IMR-90 (cell line): ENCODE results near the gene VWA8. TPM values are rescaled to one million over a fixed set of nuclear protein-coding genes. Genes with fewer than 3 reads are reported as not detected.

Source experiments
- ATAC-seq: fragments of 200-7000 bp; cut with Tn5 transposase; 2 replicates; pipeline ENCODE4 v1.9.1; 2020; ENCODE audit warnings: low read depth, mild to moderate bottlenecking, moderate library complexity
- BruUV-seq: library from RNA; stranded (reverse); fragments of 400-500 nt; replicated peaks from 2 replicates; lab custom pipeline; 2021; lab: Mats Ljungman, UMichigan
- CTCF ChIA-PET: fragments of 300-600 bp; formaldehyde crosslinking; extraction: SDS; loops from one replicate; lab custom pipeline; 2021; ENCODE audit warnings: antibody characterized with exemption; lab: Yijun Ruan, JAX
- POLR2A ChIA-PET: fragments of 300-600 bp; sonication (Branson Sonifier 250); formaldehyde crosslinking; loops from one replicate; lab custom pipeline; 2022; ENCODE audit warnings: antibody characterized with exemption; ENCODE audit not compliant: unreplicated experiment; lab: Charles Lee
- DNase-seq: peaks from one replicate; pipeline ENCODE4 v3.0.0; 2013
- H2AFZ ChIP-seq: replicated peaks from 2 replicates; pipeline ENCODE3; 2013; ENCODE audit warnings: low read length, mild to moderate bottlenecking; ENCODE audit not compliant: poor library complexity
- H2AK5ac ChIP-seq: 2 replicates; pipeline ENCODE4 v1.6.1; 2013; ENCODE audit warnings: low read depth, low read length, inconsistent platforms
- H2AK9ac ChIP-seq: replicated peaks from 2 replicates; pipeline ENCODE3; 2013; ENCODE audit warnings: mild to moderate bottlenecking, low read depth, low read length, moderate library complexity; ENCODE audit not compliant: poor library complexity
- H2BK120ac ChIP-seq: 2 replicates; pipeline ENCODE4 v1.6.1; 2013; ENCODE audit warnings: low read depth, low read length, inconsistent platforms
- H2BK15ac ChIP-seq: 3 replicates; pipeline ENCODE4 v1.6.1; 2013; ENCODE audit warnings: low read depth, low read length, inconsistent platforms
- H2BK20ac ChIP-seq: 2 replicates; pipeline ENCODE4 v1.6.1; 2013; ENCODE audit warnings: low read depth, mild to moderate bottlenecking, inconsistent platforms, low read length, moderate library complexity
- H2BK5ac ChIP-seq: 2 replicates; pipeline ENCODE4 v1.6.1; 2013; ENCODE audit warnings: mild to moderate bottlenecking, low read depth, low read length, inconsistent platforms; ENCODE audit not compliant: poor library complexity, severe bottlenecking
- H3K14ac ChIP-seq: replicated peaks from 2 replicates; pipeline ENCODE4 v1.6.1; 2013; ENCODE audit warnings: low read depth, low read length, inconsistent platforms
- H3K18ac ChIP-seq: 2 replicates; pipeline ENCODE4 v1.6.1; 2013; ENCODE audit warnings: low read depth, low read length, control low read depth
- H3K23ac ChIP-seq: 2 replicates; pipeline ENCODE4 v1.6.1; 2013; ENCODE audit warnings: low read depth, low read length, inconsistent platforms
- H3K27ac ChIP-seq: 2 replicates; pipeline ENCODE4 v1.5.1; 2013; ENCODE audit warnings: mild to moderate bottlenecking, control low read depth, low read length; ENCODE audit not compliant: insufficient read depth
- H3K27me3 ChIP-seq: 2 replicates; pipeline ENCODE4 v1.6.1; 2013; ENCODE audit warnings: low read length; ENCODE audit not compliant: control insufficient read depth, insufficient read depth
- H3K36me3 ChIP-seq: 2 replicates; pipeline ENCODE4 v1.6.1; 2013; ENCODE audit warnings: low read length, mixed read lengths; ENCODE audit not compliant: control insufficient read depth, insufficient read depth
- H3K4ac ChIP-seq: 2 replicates; pipeline ENCODE4 v1.6.1; 2013; ENCODE audit warnings: low read depth, low read length, inconsistent platforms
- H3K4me1 ChIP-seq: 2 replicates; pipeline ENCODE4 v1.6.1; 2013; ENCODE audit warnings: low read length, mixed read lengths; ENCODE audit not compliant: control insufficient read depth, insufficient read depth
- H3K4me2 ChIP-seq: 2 replicates; pipeline ENCODE4 v1.6.1; 2013; ENCODE audit warnings: low read depth, mild to moderate bottlenecking, control low read depth, low read length, moderate library complexity
- H3K4me3 ChIP-seq: 2 replicates; pipeline ENCODE4 v1.5.1; 2013; ENCODE audit warnings: low read depth, mild to moderate bottlenecking, control low read depth, low read length, moderate library complexity; ENCODE audit not compliant: insufficient read depth
- H3K56ac ChIP-seq: 2 replicates; pipeline ENCODE4 v1.6.1; 2013; ENCODE audit warnings: low read length, inconsistent platforms; ENCODE audit not compliant: insufficient read depth; ENCODE audit errors: extremely low read depth
- H3K79me1 ChIP-seq, 2 experiments: 2 replicates each; pipeline ENCODE4 v1.6.1; 2013; ENCODE audit warnings: low read length in 2 of 2, inconsistent platforms in 1 of 2, low read depth in 1 of 2
- H3K9ac ChIP-seq: 2 replicates; pipeline ENCODE4 v1.6.1; 2013; ENCODE audit warnings: low read depth, low read length, control low read depth
- H3K9me1 ChIP-seq: 2 replicates; pipeline ENCODE4 v1.6.1; 2013; ENCODE audit warnings: low read length, inconsistent platforms; ENCODE audit not compliant: insufficient read depth
- H3K9me3 ChIP-seq: 2 replicates; pipeline ENCODE4 v1.6.1; 2013; ENCODE audit warnings: low read length; ENCODE audit not compliant: control insufficient read depth, insufficient read depth
- H4K20me1 ChIP-seq: 2 replicates; pipeline ENCODE4 v1.6.1; 2013; ENCODE audit warnings: low read length, inconsistent platforms; ENCODE audit not compliant: insufficient read depth
- H4K5ac ChIP-seq: 2 replicates; pipeline ENCODE4 v1.6.1; 2013; ENCODE audit warnings: mild to moderate bottlenecking, low read depth, low read length, control low read depth
- H4K8ac ChIP-seq, 2 experiments: 2 replicates each; pipeline ENCODE4 v1.6.1; 2013; ENCODE audit warnings: low read depth in 2 of 2, low read length in 2 of 2, control low read depth in 1 of 2, inconsistent platforms in 1 of 2
- H4K91ac ChIP-seq: 2 replicates; pipeline ENCODE4 v1.6.1; 2013; ENCODE audit warnings: low read depth, low read length, inconsistent platforms; ENCODE audit not compliant: insufficient read depth
- BHLHE40 ChIP-seq: fragments of 150-350 bp; IDR thresholded peaks from 2 replicates; pipeline ENCODE4 v1.6.1; 2016; ENCODE audit warnings: mild to moderate bottlenecking, low read depth, low read length
- CEBPB ChIP-seq: IDR thresholded peaks from 2 replicates; pipeline ENCODE4 v1.6.1; 2012; ENCODE audit warnings: low read depth, low read length, improper control_type of control experiment
- CHD1 ChIP-seq: IDR thresholded peaks from 2 replicates; pipeline ENCODE4 v1.6.1; 2012; ENCODE audit warnings: low read depth, low read length, improper control_type of control experiment
- CTCF ChIP-seq: conservative IDR thresholded peaks from 2 replicates; pipeline ENCODE4 v1.5.1; 2012; ENCODE audit warnings: mild to moderate bottlenecking, low read depth, low read length, improper control_type of control experiment
- ELK1 ChIP-seq: fragments of 150-350 bp; IDR thresholded peaks from 2 replicates; pipeline ENCODE4 v1.6.1; 2016; ENCODE audit warnings: low read depth, mild to moderate bottlenecking, low read length, moderate library complexity, borderline replicate concordance
- FOS ChIP-seq: fragments of 150-350 bp; IDR thresholded peaks from 2 replicates; pipeline ENCODE4 v1.6.1; 2016; ENCODE audit warnings: low read depth, low read length
- MAFK ChIP-seq: IDR thresholded peaks from 2 replicates; pipeline ENCODE4 v1.6.1; 2012; ENCODE audit warnings: low read depth, low read length, improper control_type of control experiment
- MAZ ChIP-seq: IDR thresholded peaks from 2 replicates; pipeline ENCODE4 v1.6.1; 2012; ENCODE audit warnings: low read depth, mild to moderate bottlenecking, low read length, improper control_type of control experiment, moderate library complexity, borderline replicate concordance
- NFE2L2 ChIP-seq: fragments of 150-350 bp; IDR thresholded peaks from 2 replicates; pipeline ENCODE4 v1.6.1; 2016; ENCODE audit warnings: low read depth, mild to moderate bottlenecking, low read length
- POLR2A ChIP-seq: IDR thresholded peaks from 2 replicates; pipeline ENCODE4 v1.6.1; 2012; ENCODE audit warnings: mild to moderate bottlenecking, low read depth, low read length
- RAD21 ChIP-seq: IDR thresholded peaks from 2 replicates; pipeline ENCODE4 v1.6.1; 2012; ENCODE audit warnings: low read length, improper control_type of control experiment
- RCOR1 ChIP-seq: IDR thresholded peaks from 2 replicates; pipeline ENCODE4 v1.6.1; 2012; ENCODE audit warnings: mild to moderate bottlenecking, low read length, improper control_type of control experiment; ENCODE audit not compliant: insufficient replicate concordance
- RFX5 ChIP-seq: IDR thresholded peaks from 2 replicates; pipeline ENCODE4 v1.8.0; 2012; ENCODE audit warnings: low read depth, mild to moderate bottlenecking, low read length, moderate library complexity
- SMC3 ChIP-seq: fragments of 150-350 bp; IDR thresholded peaks from 2 replicates; pipeline ENCODE4 v1.6.1; 2016; ENCODE audit warnings: low read depth, mild to moderate bottlenecking, antibody characterized with exemption, low read length, moderate library complexity
- USF2 ChIP-seq: fragments of 150-350 bp; IDR thresholded peaks from 2 replicates; pipeline ENCODE4 v1.6.1; 2017; ENCODE audit warnings: mild to moderate bottlenecking, antibody characterized with exemption, low read length, low read depth
- WGBS, 2 experiments: methylation state at CpG; one replicate each; pipeline versions ENCODE4 v1.1.5 to v1.1.7; 2013; ENCODE audit warnings: missing lambda C conversion rate in 2 of 2; ENCODE audit not compliant: insufficient read length in 1 of 2; ENCODE audit errors: extremely low coverage in 2 of 2; 5-methylcytosine and 5-hydroxymethylcytosine counted together
- dilution Hi-C: fragments of 300-500 bp; cut with HindIII; formaldehyde crosslinking; loops from one replicate; pipeline ENCODE4 v1.14.3; 2018; ENCODE audit warnings: low sequenced_read_pairs; ENCODE audit not compliant: unreplicated experiment
- in situ Hi-C: fragments of 300-500 bp; cut with MboI; formaldehyde crosslinking; loops from 3 replicates; pipeline ENCODE4 v1.14.3; 2019; ENCODE audit warnings: low sequenced_read_pairs, inconsistent platforms, mixed read lengths
- intact Hi-C: fragments of 100-400 bp; cut with micrococcal nuclease; formaldehyde crosslinking; loops from 2 replicates; pipeline ENCODE4 v1.10.0; 2022
- polyA plus RNA-seq, 3 experiments: library from polyadenylated mRNA; depleted of rRNA; stranded (reverse); fragments of >200 nt; gene quantifications; 2 replicates each; pipeline ENCODE4 v1.2.3, GENCODE V29; 2012; ENCODE audit warnings: low replicate concordance in 1 of 3
- total RNA-seq: library from RNA; depleted of rRNA; stranded (reverse); fragments of >200 nt; gene quantifications from 2 replicates; pipeline ENCODE4 v1.2.3, GENCODE V29; 2012

Gene VWA8
- total and polyA plus RNA-seq, 2 of the 4 experiments (the other 2 are of a cell fraction), result 5.9 to 18.3 TPM

GRCh38 chr13:41955605-41956004 lies 5.3 kb downstream of the VWA8 start:
- ATAC-seq (no peak), DNase-seq (no peak)
- Histone ChIP-seq H3K4me2 (no peak overlapping the region), H3K23ac (no peak overlapping the region), H3K56ac (no peak overlapping the region), H3K4me1 (no peaks in the 10 kb centered on the region), H4K5ac (no peak overlapping the region), H3K79me1 (peaks cover 26 to 43% of the 10 kb centered on the region in 2 experiments), H3K9me1 (no peaks in the 10 kb centered on the region), H3K4me3 (no peak overlapping the region), H3K27me3 (no peaks in the 10 kb centered on the region), H2AK5ac (no peak overlapping the region), H2AK9ac (no peak overlapping the region), H4K91ac (no peak overlapping the region), H3K14ac (no peak overlapping the region), H2BK20ac (no peak overlapping the region), H3K4ac (no peak overlapping the region), H2BK5ac (no peak overlapping the region), H3K27ac (no peak overlapping the region), H2BK120ac (no peak overlapping the region), H4K20me1 (no peaks in the 10 kb centered on the region; the same call in 1 of the 2 replicates), H3K18ac (no peak overlapping the region), H3K9ac (no peak overlapping the region), H2AFZ (no peak overlapping the region), H4K8ac (no peak overlapping the region), H2BK15ac (no peak overlapping the region), H3K9me3 (no peaks in the 10 kb centered on the region), H3K36me3 (no peaks in the 10 kb centered on the region)
- WGBS, 2 experiments, result 100% methylated on average over 3 of the region's 5 CpGs; no CpG with 5 or more reads in 1 of the 2 experiments
- ChIA-PET CTCF (interaction anchor here (0.6 kb wide), 1 partner anchor 39 kb away, joined by 3 read pairs; no protein-coding TSS in a partner anchor), POLR2A (no interaction called here)
- in situ Hi-C loops (no loop called here), dilution Hi-C loops (no loop called here), intact Hi-C loops (no loop called here)
- TF ChIP-seq CEBPB (no peak), ELK1 (no peak), CTCF (no peak), POLR2A (no peak), BHLHE40 (no peak), USF2 (no peak), RFX5 (no peak), RAD21 (no peak), FOS (no peak), MAFK (no peak), SMC3 (no peak), MAZ (no peak), NFE2L2 (no peak), RCOR1 (no peak), CHD1 (no peak)
- no TSS peak for BruUV-seq
